Measurements from ENCODE around the gene GGT5. TPM values are rescaled to one million over a fixed set of nuclear protein-coding genes. Genes with fewer than 3 reads are reported as not detected.
"Not testable (repeated sequence)": the region's sequence is repeated elsewhere in the genome, so short reads cannot be mapped to it uniquely, and the experiment has no call there.

GGT5 gene
- total RNA-seq, 1 donor from 2014 or later: 61.4 TPM

DNA sequence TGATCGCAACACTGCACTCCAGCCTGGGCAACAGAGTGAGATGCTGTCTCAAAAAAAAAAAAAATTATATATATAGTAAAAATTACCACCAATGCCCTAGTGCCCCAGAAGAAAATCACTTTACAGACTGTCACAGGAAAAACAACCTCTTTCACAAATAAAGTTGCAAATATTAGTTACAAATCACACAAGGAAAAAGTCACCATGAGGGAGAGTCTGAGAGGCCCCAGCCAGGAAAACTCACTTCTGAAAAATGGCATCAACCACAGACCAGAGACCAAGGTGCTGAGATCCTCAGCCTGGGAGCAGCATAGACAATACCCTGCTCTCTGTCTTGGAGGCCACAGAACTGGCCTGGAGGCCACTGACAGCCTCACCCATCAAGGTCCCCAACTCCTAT lies 20.4 kb downstream of the GGT5 start:
- H3K4me1 ChIP-seq: no peaks in the 10 kb centered on the region
- peaks cover 0 to 20% of the 10 kb centered on the region in 2 donors for H3K36me3 ChIP-seq
- intact Hi-C loops (cut with DNase I): no loop called here
- H3K27ac ChIP-seq: no peak overlapping the region
- DNase-seq (ENCODE audit: extremely low spot score in 2 of 2): no peak
- H3K9me3 ChIP-seq: peaks cover 6% of the 10 kb centered on the region
- H3K27me3 ChIP-seq: no peaks in the 10 kb centered on the region
- H3K4me3 ChIP-seq: no peak overlapping the region
- no peak for TF ChIP-seq POLR2A (IDR thresholded peaks at IDR 0.05)
- TF ChIP-seq POLR2AphosphoS5 (IDR thresholded peaks at IDR 0.05; ENCODE audit: insufficient read depth in 1 of 2, low read depth in 1 of 2): no peak
- TF ChIP-seq, protein P1, sequence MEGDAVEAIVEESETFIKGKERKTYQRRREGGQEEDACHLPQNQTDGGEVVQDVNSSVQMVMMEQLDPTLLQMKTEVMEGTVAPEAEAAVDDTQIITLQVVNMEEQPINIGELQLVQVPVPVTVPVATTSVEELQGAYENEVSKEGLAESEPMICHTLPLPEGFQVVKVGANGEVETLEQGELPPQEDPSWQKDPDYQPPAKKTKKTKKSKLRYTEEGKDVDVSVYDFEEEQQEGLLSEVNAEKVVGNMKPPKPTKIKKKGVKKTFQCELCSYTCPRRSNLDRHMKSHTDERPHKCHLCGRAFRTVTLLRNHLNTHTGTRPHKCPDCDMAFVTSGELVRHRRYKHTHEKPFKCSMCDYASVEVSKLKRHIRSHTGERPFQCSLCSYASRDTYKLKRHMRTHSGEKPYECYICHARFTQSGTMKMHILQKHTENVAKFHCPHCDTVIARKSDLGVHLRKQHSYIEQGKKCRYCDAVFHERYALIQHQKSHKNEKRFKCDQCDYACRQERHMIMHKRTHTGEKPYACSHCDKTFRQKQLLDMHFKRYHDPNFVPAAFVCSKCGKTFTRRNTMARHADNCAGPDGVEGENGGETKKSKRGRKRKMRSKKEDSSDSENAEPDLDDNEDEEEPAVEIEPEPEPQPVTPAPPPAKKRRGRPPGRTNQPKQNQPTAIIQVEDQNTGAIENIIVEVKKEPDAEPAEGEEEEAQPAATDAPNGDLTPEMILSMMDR (IDR thresholded peaks at IDR 0.05): no peak

DNA sequence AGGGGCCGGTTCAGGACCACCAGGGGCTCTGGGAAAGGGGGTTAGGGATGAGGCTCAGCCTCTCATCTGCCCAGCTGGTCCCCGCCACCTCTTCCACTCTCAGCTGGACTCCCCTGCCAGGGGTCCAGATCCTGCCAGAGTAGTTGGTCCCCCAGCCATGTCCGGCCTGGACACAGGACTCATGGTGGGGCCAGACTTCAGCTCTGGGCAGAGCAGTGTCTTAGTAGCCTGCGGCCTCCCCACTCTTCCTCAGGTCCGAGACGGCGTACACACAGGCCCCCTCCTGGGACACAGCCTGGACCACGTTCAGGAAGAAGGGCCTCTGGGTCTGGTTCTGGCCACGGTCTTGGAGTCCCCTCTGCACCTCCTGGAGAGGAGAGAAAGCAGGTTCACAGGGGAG lies 25.1 kb downstream of the GGT5 start:
- no peaks in the 10 kb centered on the region for H3K27me3 ChIP-seq
- DNase-seq (ENCODE audit: extremely low spot score in 2 of 2): no peak
- no peak overlapping the region for H3K27ac ChIP-seq
- intact Hi-C loops (cut with DNase I): no loop called here
- no peaks in the 10 kb centered on the region for H3K4me1 ChIP-seq
- peaks cover 4% of the 10 kb centered on the region for H3K9me3 ChIP-seq
- H3K36me3 ChIP-seq: peaks cover 0 to 3% of the 10 kb centered on the region in 2 donors
- TF ChIP-seq POLR2A (IDR thresholded peaks at IDR 0.05) (no peak), POLR2AphosphoS5 (IDR thresholded peaks at IDR 0.05; ENCODE audit: insufficient read depth in 1 of 2, low read depth in 1 of 2) (no peak)
- TF ChIP-seq, protein P1 (IDR thresholded peaks at IDR 0.05): no peak
- H3K4me3 ChIP-seq: no peak overlapping the region

DNA sequence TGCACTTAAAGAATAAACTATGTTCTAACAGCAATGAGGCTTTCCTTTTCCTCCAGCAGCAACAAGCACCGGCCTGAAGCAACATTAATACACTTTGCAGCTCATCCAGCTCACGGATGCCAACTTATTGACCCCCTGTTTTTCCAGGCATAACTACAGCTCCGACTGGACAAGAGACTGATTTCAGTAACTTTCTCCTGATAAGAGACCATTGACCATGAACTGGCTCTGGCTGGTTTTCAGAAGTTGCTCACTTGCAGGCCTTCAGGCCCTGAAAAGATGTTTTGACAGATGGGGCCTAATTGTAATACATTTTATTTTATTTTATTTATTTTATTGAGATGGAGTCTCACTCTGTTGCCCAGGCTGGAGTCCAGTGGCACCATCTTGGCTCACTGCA lies 27.5 kb downstream of the GGT5 start:
- TF ChIP-seq, protein P1 (IDR thresholded peaks at IDR 0.05): no peak
- no peak for TF ChIP-seq POLR2AphosphoS5 (IDR thresholded peaks at IDR 0.05; ENCODE audit: insufficient read depth in 1 of 2, low read depth in 1 of 2)
- TF ChIP-seq POLR2A (IDR thresholded peaks at IDR 0.05): no peak
- H3K4me1 ChIP-seq: no peaks in the 10 kb centered on the region
- intact Hi-C loops (cut with DNase I): no loop called here

DNA sequence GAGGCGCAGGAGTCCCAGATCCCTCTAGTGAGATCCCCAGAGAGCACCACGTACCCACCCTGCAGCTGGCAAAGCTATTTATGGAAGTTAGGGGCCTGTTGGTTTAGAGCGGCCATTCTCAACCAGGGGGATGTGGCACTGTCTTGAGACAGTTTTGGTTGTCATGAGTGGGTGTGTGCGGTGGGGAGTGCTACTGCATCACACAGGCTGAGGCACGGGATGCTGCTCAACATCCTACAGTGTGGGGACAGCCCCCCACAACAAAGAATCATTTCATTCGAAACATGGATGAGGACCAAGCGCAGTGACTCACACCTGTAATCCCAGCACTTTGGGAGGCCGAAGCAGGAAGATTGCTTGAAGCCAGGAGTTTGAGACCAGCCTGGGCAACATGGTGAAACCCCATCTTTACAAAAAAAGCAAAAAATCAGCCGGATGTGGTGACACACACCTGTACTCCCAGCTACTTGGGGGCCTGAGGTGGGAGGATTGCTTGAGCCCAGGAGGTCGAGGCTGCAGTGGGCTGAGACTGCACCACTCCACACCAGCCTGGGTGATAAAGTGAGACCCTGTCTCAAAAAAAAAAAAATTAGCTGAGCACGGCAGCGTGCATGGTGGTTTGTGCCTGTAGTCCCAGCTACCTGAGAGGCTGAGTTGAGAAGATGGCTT lies 28.2 kb downstream of the GGT5 start:
- no peak overlapping the region for H3K27ac ChIP-seq
- H3K4me1 ChIP-seq: no peaks in the 10 kb centered on the region
- no peak overlapping the region for H3K4me3 ChIP-seq
- H3K27me3 ChIP-seq: no peaks in the 10 kb centered on the region
- no peaks in the 10 kb centered on the region for H3K9me3 ChIP-seq
- no peak for DNase-seq (ENCODE audit: extremely low spot score in 2 of 2)
- TF ChIP-seq POLR2AphosphoS5 (IDR thresholded peaks at IDR 0.05; ENCODE audit: insufficient read depth in 1 of 2, low read depth in 1 of 2) (no peak), POLR2A (IDR thresholded peaks at IDR 0.05) (no peak)
- TF ChIP-seq, protein P1 (IDR thresholded peaks at IDR 0.05): no peak
- H3K36me3 ChIP-seq: no peaks in the 10 kb centered on the region
- intact Hi-C loops (cut with DNase I): no loop called here

More for the DNA sequence above, 27.5 kb downstream of the GGT5 start:
- Histone ChIP-seq H3K9me3 (no peaks in the 10 kb centered on the region), H3K4me3 (no peak overlapping the region), H3K27me3 (no peaks in the 10 kb centered on the region), H3K27ac (no peak overlapping the region), H3K36me3 (no peaks in the 10 kb centered on the region)
- DNase-seq (ENCODE audit: extremely low spot score in 2 of 2): no peak

DNA sequence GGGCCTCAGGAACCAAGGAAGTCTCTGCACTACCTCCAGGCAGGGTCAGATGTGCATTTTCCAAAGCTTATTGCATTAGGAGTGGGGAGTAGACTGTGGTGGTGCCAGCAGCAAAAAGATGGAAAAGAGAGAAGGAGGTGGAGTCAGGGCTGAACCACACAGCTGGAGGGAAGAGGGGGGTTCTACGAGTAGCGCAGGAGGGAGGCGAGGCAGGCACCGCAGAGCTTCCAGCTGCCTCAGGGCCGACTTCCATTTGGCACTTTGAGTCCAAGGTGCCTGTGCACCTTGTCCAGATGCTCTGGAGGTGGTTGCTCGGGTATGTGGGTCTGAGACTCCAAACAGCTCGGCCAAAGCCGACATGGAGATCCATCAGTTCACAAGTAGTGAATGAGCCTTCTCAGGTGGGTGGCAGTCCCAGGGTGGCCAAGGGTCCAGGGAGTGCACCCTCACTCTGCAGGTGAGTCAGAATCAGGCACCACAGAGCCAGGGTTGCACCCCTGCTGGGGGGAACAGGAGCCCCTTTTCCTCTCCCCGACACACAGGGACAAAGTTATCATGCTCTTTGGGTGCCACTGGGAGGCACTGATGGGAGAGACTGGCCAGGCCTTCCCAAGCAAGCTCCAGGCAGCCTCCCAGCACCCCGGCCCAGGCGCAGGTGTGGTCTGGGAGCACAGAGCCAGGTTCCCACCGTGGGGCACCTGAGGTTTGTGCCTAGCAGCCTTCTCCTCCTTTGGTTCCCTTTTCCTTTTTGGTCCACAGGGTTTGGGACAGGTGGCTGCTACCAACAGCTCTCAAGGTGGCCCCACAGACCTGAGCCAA lies 30.2 kb downstream of the GGT5 start:
- no peaks in the 10 kb centered on the region for H3K27me3 ChIP-seq
- no peak overlapping the region for H3K27ac ChIP-seq
- no peak for DNase-seq (ENCODE audit: extremely low spot score in 2 of 2)
- intact Hi-C loops (cut with DNase I): no loop called here
- TF ChIP-seq POLR2A (IDR thresholded peaks at IDR 0.05): no peak
- TF ChIP-seq POLR2AphosphoS5 (IDR thresholded peaks at IDR 0.05; ENCODE audit: insufficient read depth in 1 of 2, low read depth in 1 of 2): no peak
- TF ChIP-seq, protein P1 (IDR thresholded peaks at IDR 0.05): no peak
- no peaks in the 10 kb centered on the region for H3K4me1 ChIP-seq
- H3K9me3 ChIP-seq: no peaks in the 10 kb centered on the region
- H3K4me3 ChIP-seq: no peak overlapping the region
- no peaks in the 10 kb centered on the region for H3K36me3 ChIP-seq

DNA sequence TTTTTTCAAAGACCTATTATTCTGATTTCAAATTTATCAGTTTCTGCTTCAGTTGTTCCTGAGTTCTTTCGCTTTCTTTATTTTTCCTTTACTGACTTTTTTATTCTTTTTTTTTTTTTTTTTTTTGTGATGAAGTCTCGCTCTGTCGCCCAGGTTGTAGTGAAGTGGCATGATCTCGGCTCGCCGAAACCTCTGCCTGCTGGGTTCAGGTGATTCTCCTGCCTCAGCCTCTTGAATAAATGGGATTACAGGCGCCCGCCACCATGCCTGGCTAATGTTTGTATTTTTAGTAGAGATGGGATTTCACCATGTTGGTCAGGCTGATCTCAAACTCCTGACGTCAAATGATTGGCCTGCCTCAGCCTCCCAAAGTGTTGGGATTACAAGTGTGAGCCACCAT lies 31.8 kb downstream of the GGT5 start:
- H3K27me3 ChIP-seq; DNase-seq (ENCODE audit: extremely low spot score in 2 of 2); intact Hi-C loops (cut with DNase I); H3K9me3 ChIP-seq; H3K4me3 ChIP-seq; H3K27ac ChIP-seq; H3K36me3 ChIP-seq: not testable (repeated sequence)
- peaks cover 14% of the 10 kb centered on the region for H3K4me1 ChIP-seq

DNA sequence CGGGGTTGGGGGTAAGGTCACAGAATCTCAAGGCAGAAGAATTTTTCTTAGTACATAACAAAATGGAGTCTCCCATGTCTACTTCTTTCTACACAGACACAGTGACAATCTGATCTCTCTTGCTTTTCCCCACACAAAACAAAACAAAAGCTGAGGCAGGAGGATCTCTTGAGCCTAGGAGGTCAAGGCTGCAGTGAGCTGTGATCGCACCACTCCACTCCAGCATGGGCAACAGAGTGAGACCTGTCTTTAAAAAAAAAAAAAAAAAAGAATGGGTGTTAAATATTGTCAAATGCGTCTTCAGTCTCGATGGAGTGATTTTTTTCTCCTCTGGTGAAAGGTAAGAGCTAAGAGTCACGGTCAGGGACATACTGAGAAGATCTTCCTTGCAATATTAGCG lies 33.2 kb downstream of the GGT5 start:
- H3K4me3 ChIP-seq; H3K27ac ChIP-seq; H3K27me3 ChIP-seq; intact Hi-C loops (cut with DNase I); H3K9me3 ChIP-seq; DNase-seq (ENCODE audit: extremely low spot score in 2 of 2); H3K36me3 ChIP-seq: not testable (repeated sequence)
- peaks cover 28% of the 10 kb centered on the region for H3K4me1 ChIP-seq

Data from vagina (tissue), 2 donors.